ENCODE results near the gene TOR1B.

GRCh38 chr9:129823935-129824601 lies 21.1 kb downstream of the TOR1B start, which contains the start of gene TOR1A:
- TF ChIP-seq CTCF (tag by site-specific recombination; IDR thresholded peaks at IDR 0.05): no peak
- TF ChIP-seq SETDB1 (IDR thresholded peaks at IDR 0.05; ENCODE audit: insufficient read length, low read length): no peak
